Stimulated activated effector memory CD8-positive, alpha-beta T cell treated with anti-CD3 and anti-CD28 coated beads, Interleukin-12 subunit alpha, Interleukin-12 subunit beta, amount 100 ng/mL, for 72 hours (primary cell): Measurements from ENCODE around the gene AKIRIN2.
"Not testable (repeated sequence)": the region's sequence is repeated elsewhere in the genome, so short reads cannot be mapped to it uniquely, and the experiment has no call there.

Experiments
- ATAC-seq: fragments of 150-1000 bp; cut with Tn5 transposase; 2 replicates; pipeline ENCODE4 v1.10.0; 2021
- DNase-seq, 2 donors: peaks; one replicate each; pipeline ENCODE4 v3.0.0; 2021 to 2022; ENCODE audit warnings: low spot score in 2 of 2
- H3K27ac Mint-ChIP-seq: one replicate; pipeline ENCODE4 v1.8.0; 2022; ENCODE audit warnings: mild to moderate bottlenecking, mixed read lengths
- H3K36me3 Mint-ChIP-seq: one replicate; pipeline ENCODE4 v1.8.0; 2022; ENCODE audit warnings: mild to moderate bottlenecking, mixed read lengths
- H3K4me1 Mint-ChIP-seq: one replicate; pipeline ENCODE4 v1.8.0; 2022; ENCODE audit warnings: mixed read lengths
- H3K4me3 Mint-ChIP-seq: one replicate; pipeline ENCODE4 v1.8.0; 2022; ENCODE audit warnings: mild to moderate bottlenecking, mixed read lengths
- H3K9me3 Mint-ChIP-seq: one replicate; pipeline ENCODE4 v1.8.0; 2022; ENCODE audit warnings: mixed read lengths

AKIRIN2 gene

DNA sequence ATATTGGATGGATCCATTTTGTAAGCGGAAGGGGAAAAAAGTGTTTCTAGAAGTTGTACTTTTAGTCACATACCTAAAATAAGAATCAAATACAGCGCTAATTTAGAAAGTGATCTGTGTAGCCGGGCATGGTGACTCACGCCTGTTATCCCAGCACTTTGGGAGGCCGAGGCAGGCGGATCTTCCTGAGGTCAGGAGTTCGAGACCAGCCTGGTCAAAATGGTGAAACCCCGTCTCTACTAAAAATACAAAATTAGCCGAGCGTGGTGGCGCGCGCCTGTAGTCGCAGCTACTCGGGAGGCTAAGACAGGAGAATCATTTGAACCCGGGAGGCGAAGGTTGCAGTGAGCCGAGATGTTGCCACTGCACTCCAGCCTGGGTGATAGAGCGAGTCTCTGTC is 1.0 kb upstream of the AKIRIN2 start:
- H3K36me3 Mint-ChIP-seq = peaks cover 51% of the 10 kb centered on the region
- not testable (repeated sequence) for ATAC-seq

DNA sequence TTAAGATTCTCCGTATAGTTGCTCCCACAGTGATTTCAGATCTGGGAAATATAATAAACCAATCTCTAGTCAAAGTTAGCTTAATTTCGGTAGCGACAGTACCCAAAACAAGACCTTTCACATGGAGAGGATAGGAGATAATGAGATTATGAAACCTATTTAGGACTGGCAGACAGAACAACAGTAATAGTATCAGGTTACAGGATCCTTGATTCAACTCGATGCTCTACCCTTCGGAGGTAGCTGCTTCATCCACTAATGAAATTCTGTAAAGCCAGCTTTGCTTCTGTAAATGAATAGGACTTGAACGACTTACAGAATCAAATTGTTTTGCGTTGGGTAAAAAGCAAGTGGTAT is 534 bp upstream of the AKIRIN2 start:
- DNase-seq (no peak), ATAC-seq (no peak)
- peak overlapping the region; percentile 97 for H3K27ac Mint-ChIP-seq
- H3K4me1 Mint-ChIP-seq = peaks cover 45% of the 10 kb centered on the region
- H3K4me3 Mint-ChIP-seq = peak overlapping the region; percentile 80
- H3K36me3 Mint-ChIP-seq = peaks cover 56% of the 10 kb centered on the region
- no peaks in the 10 kb centered on the region for H3K9me3 Mint-ChIP-seq

More for the DNA sequence above, 1.0 kb upstream of the AKIRIN2 start:
- H3K27ac Mint-ChIP-seq = peak overlapping the region; percentile 97
- H3K9me3 Mint-ChIP-seq, DNase-seq: not testable (repeated sequence)
- H3K4me1 Mint-ChIP-seq = peaks cover 40% of the 10 kb centered on the region
- peak overlapping the region; percentile 80 for H3K4me3 Mint-ChIP-seq

DNA sequence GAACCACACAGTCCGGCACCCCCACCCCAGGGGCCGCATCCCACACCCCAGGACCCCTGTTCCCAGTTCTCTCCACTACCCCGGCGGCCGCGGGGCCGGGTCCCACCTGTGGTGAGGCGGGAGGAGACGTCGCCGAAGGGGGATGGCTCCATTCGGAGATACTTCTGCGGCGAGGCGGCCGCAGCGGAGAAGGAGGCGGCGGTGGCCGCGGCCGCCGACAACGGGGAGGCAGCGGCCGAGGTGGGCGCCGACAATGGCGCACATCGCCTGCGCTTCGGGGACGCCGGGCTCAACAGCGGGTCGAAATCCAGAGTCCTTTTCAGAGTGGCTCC is 723 bp downstream of the AKIRIN2 start:
- ATAC-seq (no peak), DNase-seq (peak; percentile 40 to 78)
- Mint-ChIP-seq H3K4me3 (peak overlapping the region; percentile 80), H3K36me3 (peaks cover 67% of the 10 kb centered on the region), H3K9me3 (no peaks in the 10 kb centered on the region), H3K27ac (peak overlapping the region; percentile 97), H3K4me1 (peaks cover 47% of the 10 kb centered on the region)

DNA sequence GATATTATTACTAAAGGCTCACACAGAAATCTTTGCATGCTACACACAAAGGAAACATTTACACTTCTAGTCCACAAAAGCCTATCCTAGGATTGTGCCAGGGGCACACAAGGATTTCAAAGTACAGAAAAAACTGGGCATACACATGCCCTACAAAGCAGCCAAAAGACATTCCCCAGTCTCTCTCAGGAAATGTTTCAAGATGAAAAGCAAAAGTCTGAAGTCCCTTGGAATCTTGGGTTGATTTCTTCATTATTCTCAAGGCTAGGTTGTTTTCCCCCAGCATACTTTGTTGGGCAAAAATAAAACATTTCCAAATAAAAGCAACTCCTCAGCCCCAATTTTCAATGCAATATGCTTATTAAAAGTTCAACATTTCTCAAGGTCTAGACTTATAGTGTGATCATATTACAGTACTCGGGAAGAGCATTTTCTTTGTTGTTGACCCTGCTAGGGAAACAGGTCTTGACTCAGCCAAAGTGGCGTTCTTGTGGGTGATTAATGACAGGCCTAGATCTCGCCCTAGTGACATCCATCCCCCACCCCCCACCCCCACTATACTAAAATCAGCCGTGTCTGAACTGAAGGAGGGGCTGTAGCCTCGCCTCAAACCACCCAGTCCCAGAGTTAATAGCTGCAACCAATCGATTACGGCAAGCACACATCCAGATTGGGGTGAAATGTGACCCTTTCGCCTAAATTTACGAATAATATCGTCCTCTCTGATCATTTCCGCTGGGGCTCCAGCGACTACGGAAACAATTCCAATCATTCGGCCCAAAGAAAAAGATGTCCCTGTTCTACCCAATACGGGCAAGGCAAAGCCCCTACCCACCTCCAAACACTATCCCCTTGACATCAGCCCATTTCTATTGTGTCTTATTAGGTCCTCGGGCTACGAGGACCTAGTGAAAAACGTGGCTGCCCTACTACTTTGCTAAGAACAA is 1.4 kb downstream of the AKIRIN2 start:
- DNase-seq = no peak
- Mint-ChIP-seq H3K36me3 (peaks cover 68% of the 10 kb centered on the region), H3K9me3 (no peaks in the 10 kb centered on the region), H3K4me1 (peaks cover 47% of the 10 kb centered on the region), H3K4me3 (peak overlapping the region; percentile 80), H3K27ac (peak overlapping the region; percentile 97)
- ATAC-seq = peak; percentile 26

DNA sequence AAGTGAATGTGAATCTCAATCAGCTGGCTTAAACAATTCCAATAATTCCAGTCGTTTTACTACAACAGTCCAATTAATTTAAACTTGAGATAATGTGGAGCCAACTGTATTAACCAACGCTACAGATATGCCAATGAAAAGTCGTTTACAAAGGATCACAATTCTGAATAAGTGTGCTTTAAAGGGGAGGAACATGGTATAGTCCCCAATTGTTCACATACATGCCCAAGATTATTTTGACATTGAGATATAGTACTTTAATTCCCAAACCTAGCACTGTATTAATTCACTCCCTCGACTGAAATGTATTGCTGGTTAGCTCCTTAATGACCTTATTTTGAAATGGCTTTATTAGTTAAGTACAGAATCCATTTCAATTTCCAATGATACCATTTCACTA is 2.5 kb downstream of the AKIRIN2 start:
- no peak for ATAC-seq
- H3K4me1 Mint-ChIP-seq = peaks cover 43% of the 10 kb centered on the region
- H3K9me3 Mint-ChIP-seq = no peaks in the 10 kb centered on the region
- peak overlapping the region; percentile 80 for H3K4me3 Mint-ChIP-seq
- H3K36me3 Mint-ChIP-seq = peaks cover 72% of the 10 kb centered on the region
- peak overlapping the region; percentile 97 for H3K27ac Mint-ChIP-seq
- DNase-seq = no peak

DNA sequence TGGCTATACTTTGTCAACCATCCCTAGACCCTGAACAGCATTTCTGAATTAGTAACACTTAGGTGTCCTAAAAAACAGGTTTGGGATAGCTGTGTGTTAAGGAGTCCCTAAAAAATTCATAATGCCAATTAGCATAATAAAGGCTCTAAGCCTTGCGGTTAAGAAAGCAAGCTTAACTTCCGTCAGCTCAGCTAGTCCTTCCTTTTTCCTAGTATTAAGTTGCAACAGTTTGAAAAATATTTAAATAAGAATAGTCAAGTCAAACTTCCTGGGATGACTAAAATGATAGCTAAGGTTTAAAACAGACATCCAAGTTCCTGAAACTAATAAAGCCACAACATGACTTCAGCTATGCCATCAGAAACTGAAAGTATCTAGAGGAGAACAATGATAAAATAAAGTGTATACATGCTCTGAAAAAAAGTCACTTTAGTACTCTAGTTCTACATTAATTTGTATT is 3.5 kb downstream of the AKIRIN2 start:
- H3K4me1 Mint-ChIP-seq = peaks cover 47% of the 10 kb centered on the region

DNA sequence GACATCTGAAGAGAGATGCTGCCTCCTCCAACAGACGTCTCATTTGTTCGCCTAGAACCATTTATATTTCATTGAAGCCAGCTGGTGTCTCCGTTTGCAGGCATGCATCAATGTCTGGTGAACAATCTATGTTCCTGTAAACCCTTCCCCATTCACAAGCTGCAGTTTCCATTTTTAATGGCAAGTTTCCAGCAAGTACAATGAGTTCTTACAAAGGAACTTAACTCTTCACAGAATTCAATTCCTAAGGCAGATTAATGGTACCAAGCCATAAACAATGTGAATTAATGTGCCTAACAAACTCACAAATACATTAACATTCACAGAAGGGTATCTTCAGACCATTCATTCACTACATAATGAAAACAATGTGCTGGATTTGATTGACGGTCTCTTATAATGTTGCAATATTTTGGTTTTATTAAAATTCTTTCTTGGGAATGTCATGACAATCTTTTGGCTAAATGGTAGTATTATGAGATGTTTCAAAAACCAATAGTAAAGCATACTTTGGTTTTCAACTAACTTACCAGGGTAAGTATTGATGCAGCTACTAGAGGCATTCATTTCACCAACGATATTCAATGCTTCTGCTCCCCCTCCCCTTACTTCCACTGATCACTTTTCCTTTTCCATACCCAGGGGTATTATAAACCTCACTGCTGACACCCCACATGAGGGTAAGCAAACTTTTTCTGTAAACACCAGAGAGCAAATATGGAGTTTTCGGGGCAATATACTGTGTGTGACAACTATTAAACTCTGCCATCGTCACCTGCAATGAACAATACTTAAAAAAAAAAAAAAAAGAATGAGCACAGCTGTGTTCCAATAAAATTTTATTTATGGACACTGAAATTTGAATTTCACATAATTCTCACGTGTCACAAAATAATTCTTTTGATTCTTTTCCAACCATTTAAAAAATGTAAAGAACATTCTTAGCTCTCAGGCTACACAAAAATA is 4.2 kb downstream of the AKIRIN2 start:
- ATAC-seq (no peak), DNase-seq (no peak)
- peaks cover 44% of the 10 kb centered on the region for H3K4me1 Mint-ChIP-seq
- peak overlapping the region; percentile 33 for H3K27ac Mint-ChIP-seq
- peak overlapping the region; percentile 80 for H3K4me3 Mint-ChIP-seq
- H3K36me3 Mint-ChIP-seq = peaks cover 85% of the 10 kb centered on the region
- no peaks in the 10 kb centered on the region for H3K9me3 Mint-ChIP-seq

More for the DNA sequence above, 3.5 kb downstream of the AKIRIN2 start:
- DNase-seq (no peak), ATAC-seq (no peak)
- H3K27ac Mint-ChIP-seq = peak overlapping the region; percentile 97
- H3K36me3 Mint-ChIP-seq = peaks cover 78% of the 10 kb centered on the region
- H3K4me3 Mint-ChIP-seq = peak overlapping the region; percentile 80
- no peaks in the 10 kb centered on the region for H3K9me3 Mint-ChIP-seq

DNA sequence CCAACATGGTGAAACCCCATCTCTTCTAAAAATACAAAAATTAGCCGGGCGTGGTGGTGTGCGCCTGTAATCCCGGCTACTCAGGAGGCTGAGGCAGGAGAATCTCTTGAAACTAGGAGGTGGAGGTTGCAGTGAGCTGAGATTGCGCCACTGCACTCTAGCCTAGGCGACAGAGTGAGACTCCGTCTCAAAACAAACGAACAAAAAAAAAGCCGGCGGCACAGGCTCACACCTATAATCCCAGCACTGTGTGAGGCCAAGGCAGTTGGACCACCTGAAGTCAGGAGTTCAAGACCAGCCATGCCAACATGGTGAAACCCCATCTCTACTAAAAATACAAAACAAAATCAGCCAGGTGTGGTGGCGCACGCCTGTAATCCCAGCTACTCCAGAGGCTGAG is 5.2 kb downstream of the AKIRIN2 start:
- peaks cover 86% of the 10 kb centered on the region for H3K36me3 Mint-ChIP-seq
- not testable (repeated sequence) for H3K27ac Mint-ChIP-seq, ATAC-seq, H3K9me3 Mint-ChIP-seq, DNase-seq
- H3K4me1 Mint-ChIP-seq = peaks cover 46% of the 10 kb centered on the region
- H3K4me3 Mint-ChIP-seq = peak overlapping the region; percentile 80

DNA sequence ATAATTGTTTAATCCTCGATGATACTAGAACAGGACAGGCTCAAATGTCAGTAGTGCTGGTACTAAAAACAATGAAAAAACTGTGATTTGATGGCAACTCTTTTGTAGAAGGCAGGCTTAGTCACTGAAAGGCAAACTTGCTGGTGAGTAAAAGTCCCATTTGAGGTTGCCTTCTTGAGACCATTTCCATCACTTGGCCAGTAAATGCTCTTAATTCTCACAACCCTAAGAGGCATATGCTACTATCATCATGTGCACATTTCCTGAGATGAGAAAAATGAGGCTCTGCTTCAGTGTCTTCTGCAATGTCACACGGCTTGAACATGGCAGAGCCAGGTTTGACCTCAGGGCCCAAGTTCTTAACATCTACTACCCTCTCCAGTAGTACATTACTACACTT is 9.9 kb downstream of the AKIRIN2 start:
- Mint-ChIP-seq H3K4me1 (peaks cover 48% of the 10 kb centered on the region), H3K9me3 (no peaks in the 10 kb centered on the region), H3K4me3 (peak overlapping the region; percentile 15), H3K36me3 (peaks cover 68% of the 10 kb centered on the region), H3K27ac (peak overlapping the region; percentile 58)
- DNase-seq (no peak), ATAC-seq (peak; percentile 79)

DNA sequence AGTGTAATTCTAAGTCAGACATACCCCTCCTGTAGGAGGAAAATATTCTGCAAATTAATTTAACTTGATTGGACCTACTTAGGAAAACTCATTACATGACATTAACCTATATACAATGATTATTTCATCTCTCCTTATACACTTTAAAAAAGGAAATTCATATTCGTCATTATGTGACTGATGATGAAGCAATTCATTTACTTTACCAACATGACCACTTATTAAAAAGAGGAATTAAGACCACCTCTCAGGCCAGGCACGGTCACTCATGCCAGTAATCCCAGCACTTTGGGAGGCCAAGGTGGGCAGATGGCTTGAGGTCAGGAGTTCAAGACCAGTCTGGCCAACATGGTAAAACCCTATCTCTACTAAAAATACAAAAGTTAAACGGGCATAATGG is 11.6 kb downstream of the AKIRIN2 start:
- Mint-ChIP-seq H3K27ac (no peak overlapping the region), H3K9me3 (no peaks in the 10 kb centered on the region), H3K4me3 (no peak overlapping the region), H3K4me1 (peaks cover 47% of the 10 kb centered on the region), H3K36me3 (peaks cover 68% of the 10 kb centered on the region)
- DNase-seq (no peak), ATAC-seq (no peak)

DNA sequence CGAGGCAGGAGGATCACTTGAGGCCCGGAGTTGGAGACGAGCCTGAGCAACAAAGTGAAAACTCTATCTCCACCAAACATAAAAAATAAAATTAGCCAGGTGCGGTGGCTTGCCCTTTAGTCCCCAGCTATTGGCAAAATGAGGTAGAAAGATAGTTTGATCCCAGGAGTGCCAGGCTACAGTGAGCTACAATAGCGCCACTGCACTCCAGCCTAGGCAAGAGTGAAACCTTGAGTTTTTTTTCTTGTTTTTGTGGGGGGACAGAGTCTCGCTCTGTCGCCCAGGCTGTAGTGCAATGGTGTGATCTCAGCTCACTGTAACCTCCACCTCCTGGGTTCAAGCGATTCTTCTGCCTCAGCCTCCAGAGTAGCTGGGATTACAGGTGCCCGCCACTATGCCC is 14.1 kb downstream of the AKIRIN2 start:
- H3K27ac Mint-ChIP-seq, H3K4me3 Mint-ChIP-seq, DNase-seq, ATAC-seq, H3K9me3 Mint-ChIP-seq: not testable (repeated sequence)
- H3K36me3 Mint-ChIP-seq = peaks cover 59% of the 10 kb centered on the region
- peaks cover 58% of the 10 kb centered on the region for H3K4me1 Mint-ChIP-seq

DNA sequence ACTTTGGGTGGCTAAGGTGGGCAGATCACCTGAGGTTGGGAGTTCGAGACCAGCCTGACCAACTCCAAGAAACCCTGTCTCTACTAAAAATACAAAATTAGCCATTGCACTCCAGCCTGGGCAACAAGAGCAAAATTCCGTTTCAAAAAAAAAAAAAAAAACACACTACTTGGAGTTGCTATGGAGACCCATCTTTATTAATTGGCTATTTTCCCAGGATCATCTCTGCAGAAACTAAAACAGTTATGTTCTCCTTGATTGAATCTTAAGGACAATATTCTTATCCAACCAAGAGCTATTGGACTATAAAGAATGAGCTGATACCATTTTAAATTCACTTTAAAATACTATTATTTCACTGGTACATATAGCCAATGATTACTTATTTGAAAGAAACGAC is 14.7 kb downstream of the AKIRIN2 start:
- Mint-ChIP-seq H3K4me1 (peaks cover 59% of the 10 kb centered on the region), H3K36me3 (peaks cover 59% of the 10 kb centered on the region), H3K9me3 (no peaks in the 10 kb centered on the region), H3K4me3 (no peak overlapping the region), H3K27ac (no peak overlapping the region)
- ATAC-seq (no peak), DNase-seq (no peak)

DNA sequence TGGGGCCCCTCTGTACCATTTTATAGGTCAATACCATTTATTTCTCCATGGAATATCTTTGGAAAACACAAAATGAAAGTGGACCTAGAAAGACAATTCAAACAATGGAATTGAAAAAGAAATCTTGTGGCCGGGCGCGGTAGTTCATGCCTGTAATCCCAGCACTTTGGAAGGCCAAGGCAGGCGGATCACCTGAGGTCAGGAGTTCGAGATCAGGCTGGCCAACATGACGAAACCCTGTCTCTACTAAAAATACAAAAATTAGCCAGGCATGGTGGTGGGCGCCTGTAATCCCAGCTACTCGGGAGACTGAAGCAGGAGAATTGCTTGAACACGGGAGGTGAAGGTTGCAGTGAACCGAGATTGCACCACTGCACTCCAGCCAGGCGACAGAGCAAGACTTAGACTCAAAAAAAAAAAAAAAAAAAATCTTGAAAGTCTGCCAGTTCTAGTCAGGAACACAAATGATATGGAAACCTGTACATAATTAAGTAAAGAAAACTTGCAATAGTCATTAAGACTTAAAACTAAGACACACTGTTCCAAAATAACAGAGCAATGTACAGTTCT is 15.3 kb downstream of the AKIRIN2 start:
- DNase-seq, ATAC-seq, H3K9me3 Mint-ChIP-seq, H3K27ac Mint-ChIP-seq, H3K4me3 Mint-ChIP-seq: not testable (repeated sequence)
- Mint-ChIP-seq H3K36me3 (peaks cover 62% of the 10 kb centered on the region), H3K4me1 (peaks cover 59% of the 10 kb centered on the region)

DNA sequence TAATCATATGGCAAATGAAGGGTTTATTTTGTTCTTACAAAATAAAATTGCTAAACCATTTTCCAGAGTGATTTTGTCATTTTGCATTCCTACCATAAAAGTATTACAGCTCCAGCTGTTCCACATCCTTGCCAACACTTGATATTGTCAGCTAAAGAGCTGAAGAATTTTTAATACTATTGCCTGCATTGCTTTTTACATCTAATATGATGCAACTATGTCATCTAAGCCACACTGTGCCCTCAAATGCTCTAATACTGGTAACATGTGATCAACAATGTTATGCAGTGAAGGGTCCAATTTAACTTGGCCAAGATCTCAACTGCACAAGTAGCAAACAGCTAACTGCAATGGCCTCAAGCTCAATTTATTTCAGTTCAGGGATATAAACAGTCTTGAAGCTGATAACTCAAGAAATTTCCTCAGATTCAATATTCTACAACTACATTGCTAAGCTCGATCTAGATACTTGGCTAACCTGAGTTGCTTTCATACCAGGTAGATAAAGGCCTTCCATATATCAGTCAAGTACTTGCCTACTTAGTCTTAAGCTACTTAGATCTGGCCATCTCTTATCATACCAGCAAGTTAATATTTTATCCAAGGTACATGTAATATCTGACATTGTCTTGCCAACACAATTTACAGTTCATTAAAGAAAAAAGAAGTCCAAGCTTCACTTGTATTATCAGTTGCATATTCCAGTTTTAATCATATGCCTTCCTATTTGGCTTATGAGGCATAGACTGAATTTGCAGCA is 17.0 kb downstream of the AKIRIN2 start:
- Mint-ChIP-seq H3K9me3 (no peaks in the 10 kb centered on the region), H3K4me3 (no peak overlapping the region), H3K27ac (no peak overlapping the region), H3K4me1 (peaks cover 45% of the 10 kb centered on the region), H3K36me3 (peaks cover 62% of the 10 kb centered on the region)
- DNase-seq = no peak
- no peak for ATAC-seq
